HCT116 (cell line): ENCODE results near the gene PLAGL2. TPM values are rescaled to one million over a fixed set of nuclear protein-coding genes. Genes with fewer than 3 reads are reported as not detected.

Source experiments
- ATAC-seq: fragments of 200-7000 bp; cut with Tn5 transposase; 2 replicates; pipeline ENCODE4 v1.9.1; 2020; ENCODE audit warnings: mild to moderate bottlenecking, moderate library complexity
- BruUV-seq: library from RNA; stranded (reverse); fragments of 400-500 nt; replicated peaks from 2 replicates; lab custom pipeline; 2021; lab: Mats Ljungman, UMichigan
- CTCF ChIA-PET: fragments of 300-600 bp; sonication (Branson Sonifier 250); formaldehyde crosslinking; loops from one replicate; lab custom pipeline; 2021; ENCODE audit warnings: antibody characterized with exemption; lab: Charles Lee
- POLR2A ChIA-PET: fragments of 300-600, 350-600 bp; sonication (Branson Sonifier 250); formaldehyde crosslinking; loops from one replicate; lab custom pipeline; 2021; ENCODE audit warnings: antibody characterized with exemption; lab: Charles Lee
- RAD21 ChIA-PET, 2 experiments: fragments of 300-600 bp; sonication (Branson Sonifier 250); formaldehyde crosslinking; loops; one replicate each; lab custom pipeline; 2023; ENCODE audit warnings: low total read pairs in 2 of 2; ENCODE audit not compliant: uncharacterized antibody in 2 of 2, unreplicated experiment in 2 of 2, low non-redundant PET in 1 of 2; lab: Charles Lee
- DNase-seq: peaks from one replicate; pipeline ENCODE4 v3.0.0-alpha.2; 2010; ENCODE audit warnings: low read depth, low spot score
- H2AFZ ChIP-seq: fragments of 200-600 bp; shearing (Covaris generic), sonication (generic); 2 replicates; pipeline ENCODE4 v1.6.1; 2017; ENCODE audit warnings: low read depth, mixed run types, mixed read lengths, antibody characterized with exemption, low read length; ENCODE audit not compliant: poor library complexity, severe bottlenecking
- H3K27ac ChIP-seq: 2 replicates; pipeline ENCODE4 v1.5.1; 2012; ENCODE audit warnings: low read depth, low read length
- H3K27me3 ChIP-seq: fragments of 200-600 bp; sonication (generic); 2 replicates; pipeline ENCODE4 v1.6.1; 2016; ENCODE audit warnings: mixed run types, low read length, mixed read lengths; ENCODE audit not compliant: insufficient read depth
- H3K36me3 ChIP-seq, 2 experiments: fragments of 200-500 bp in 1 of 2; fragments of 200-600 bp in 1 of 2; sonication (Bioruptor generic) in 1 of 2; sonication (generic) in 1 of 2; 2 replicates each; pipeline versions ENCODE4 v1.5.1 to v1.6.1; 2014 to 2016; ENCODE audit warnings: low read length in 2 of 2, inconsistent platforms in 1 of 2, mixed read lengths in 1 of 2, mixed run types in 1 of 2; ENCODE audit not compliant: insufficient read depth in 2 of 2, control insufficient read depth in 1 of 2
- H3K4me1 ChIP-seq, 2 experiments: fragments of 200-600 bp in 1 of 2; sonication (generic) in 1 of 2; 2 replicates each; pipeline versions ENCODE4 v1.5.1 to v1.6.1; 2012 to 2017; ENCODE audit warnings: low read length in 2 of 2, inconsistent platforms in 1 of 2, mild to moderate bottlenecking in 1 of 2, mixed read lengths in 1 of 2, mixed run types in 1 of 2, moderate library complexity in 1 of 2; ENCODE audit not compliant: insufficient read depth in 2 of 2, control insufficient read depth in 1 of 2
- H3K4me2 ChIP-seq: fragments of 200-600 bp; sonication (generic); 2 replicates; pipeline ENCODE4 v1.6.1; 2017; ENCODE audit warnings: mixed run types, low read length, mixed read lengths
- H3K4me3 ChIP-seq, 2 experiments: fragments of 200-600 bp in 1 of 2; sonication (generic) in 1 of 2; replicated peaks in 1 of 2; 2 replicates each; pipeline ENCODE4 v1.5.1; 2011 to 2016; ENCODE audit warnings: low read length in 2 of 2, control low read depth in 1 of 2, low read depth in 1 of 2, mild to moderate bottlenecking in 1 of 2, mixed read lengths in 1 of 2, mixed run types in 1 of 2
- H3K79me2 ChIP-seq: fragments of 200-600 bp; sonication (generic); 2 replicates; pipeline ENCODE4 v1.6.1; 2017; ENCODE audit warnings: mild to moderate bottlenecking, mixed run types, low read length, moderate library complexity, mixed read lengths; ENCODE audit not compliant: insufficient read depth
- H3K9ac ChIP-seq: fragments of 200-600 bp; sonication (generic); 2 replicates; pipeline ENCODE4 v1.6.1; 2016; ENCODE audit warnings: low read length, mixed read lengths
- H3K9me2 ChIP-seq: fragments of 200-600 bp; sonication (generic), shearing (Covaris generic); 2 replicates; pipeline ENCODE4 v1.6.1; 2017; ENCODE audit warnings: mixed run types, mild to moderate bottlenecking, moderate library complexity; ENCODE audit not compliant: insufficient read depth
- H3K9me3 ChIP-seq, 2 experiments: fragments of 200-500 bp in 1 of 2; fragments of 200-600 bp in 1 of 2; sonication (Bioruptor generic) in 1 of 2; sonication (generic) in 1 of 2; 2 replicates each; pipeline ENCODE4 v1.6.1; 2014 to 2017; ENCODE audit warnings: low read length in 2 of 2, mixed read lengths in 2 of 2, inconsistent platforms in 1 of 2, low read depth in 1 of 2, mild to moderate bottlenecking in 1 of 2, mixed run types in 1 of 2, moderate library complexity in 1 of 2; ENCODE audit not compliant: control insufficient read depth in 1 of 2, insufficient read depth in 1 of 2
- H4K20me1 ChIP-seq: fragments of 200-600 bp; sonication (generic), shearing (Covaris generic); 2 replicates; pipeline ENCODE4 v1.6.1; 2017; ENCODE audit warnings: mixed run types, mild to moderate bottlenecking, moderate library complexity; ENCODE audit not compliant: insufficient read depth
- CTCF ChIP-seq, 3 experiments: fragments of 200-600 bp in 1 of 3; sonication (generic) in 1 of 3; IDR thresholded peaks in 2 of 3; conservative IDR thresholded peaks in 1 of 3; 2 replicates each; pipeline ENCODE4 v1.5.1; 2012 to 2017; ENCODE audit warnings: low read depth in 2 of 3, low read length in 2 of 3, antibody characterized with exemption in 1 of 3, borderline replicate concordance in 1 of 3, control low read depth in 1 of 3, mild to moderate bottlenecking in 1 of 3, mixed read lengths in 1 of 3, mixed run types in 1 of 3, moderate library complexity in 1 of 3; ENCODE audit not compliant: insufficient read depth in 1 of 3
- JUND ChIP-seq: IDR thresholded peaks from 2 replicates; pipeline ENCODE4 v1.6.1; 2012
- POLR2A ChIP-seq: IDR thresholded peaks from 2 replicates; pipeline ENCODE4 v1.7.0; 2011; ENCODE audit warnings: borderline replicate concordance; ENCODE audit not compliant: insufficient read depth, insufficient read length; ENCODE audit errors: extremely low read depth
- SIN3A ChIP-seq: IDR thresholded peaks from 2 replicates; pipeline ENCODE4 v1.6.1; 2012; ENCODE audit warnings: low read depth
- SP1 ChIP-seq: IDR thresholded peaks from 2 replicates; pipeline ENCODE4 v1.6.1; 2012; ENCODE audit warnings: low read depth
- SRF ChIP-seq: IDR thresholded peaks from 2 replicates; pipeline ENCODE4 v1.6.1; 2012; ENCODE audit warnings: low read depth
- TCF7L2 ChIP-seq: IDR thresholded peaks from 2 replicates; pipeline ENCODE4 v1.7.0; 2011; ENCODE audit warnings: borderline replicate concordance, inconsistent platforms; ENCODE audit not compliant: insufficient read depth, insufficient read length; ENCODE audit errors: extremely low read depth
- ZNF274 ChIP-seq: fragments of 200-500 bp; sonication (Bioruptor generic); IDR thresholded peaks from 2 replicates; pipeline ENCODE4 v1.6.1; 2014; ENCODE audit warnings: mild to moderate bottlenecking, low read depth, low read length, inconsistent platforms
- intact Hi-C: fragments of 100-400 bp; cut with micrococcal nuclease; formaldehyde crosslinking; loops from 2 replicates; pipeline ENCODE4 v1.10.0; 2022
- total RNA-seq: library from RNA; stranded (reverse); gene quantifications from one replicate; pipeline ENCODE4 v1.2.1, GENCODE V29; 2021; ENCODE audit not compliant: unreplicated experiment

The PLAGL2 gene
- total RNA-seq, 1 experiment from 2014 or later = 18.3 TPM

DNA sequence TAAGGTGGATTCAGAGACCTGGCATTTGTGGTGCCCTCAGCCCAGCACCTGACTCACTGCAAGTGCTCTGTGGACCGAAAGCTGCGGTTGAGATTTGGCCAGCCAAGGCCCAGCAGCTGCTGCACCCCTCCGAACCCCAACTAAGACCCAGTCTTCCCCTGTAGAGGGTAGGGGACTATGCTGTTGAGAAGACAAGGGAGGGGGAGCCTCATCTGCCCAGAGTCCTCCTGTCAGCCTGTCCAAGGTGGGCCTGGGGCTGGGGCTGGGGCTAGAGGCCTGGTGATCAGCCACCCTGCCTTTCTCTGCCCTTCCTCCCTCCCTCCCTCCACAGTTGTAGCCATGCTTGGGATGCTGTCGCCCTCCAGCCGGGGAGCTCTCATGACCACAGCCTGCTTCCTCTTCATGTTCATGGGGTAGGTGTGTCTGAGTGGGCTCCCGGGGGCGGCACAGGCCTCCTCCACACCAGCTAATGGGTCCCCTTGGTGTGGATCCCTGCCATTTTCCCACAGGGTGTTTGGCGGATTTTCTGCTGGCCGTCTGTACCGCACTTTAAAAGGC is 57.2 kb downstream of the PLAGL2 start:
- TF ChIP-seq SRF (no peak), TCF7L2 (no peak), CTCF (IDR thresholded peaks at IDR 0.05 in 2 of 3, conservative IDR thresholded peaks at IDR 0.05 in 1 of 3; ENCODE audit: borderline replicate concordance in 1 of 3, insufficient read depth in 1 of 3, low read depth in 2 of 3, low read length in 2 of 3) (no peak), JUND (no peak), ZNF274 (no peak)
- ChIA-PET CTCF (no interaction called here), RAD21 (no interaction called here), POLR2A (no interaction called here)
- no peaks in the 10 kb centered on the region for H3K27me3 ChIP-seq
- H3K9me2 ChIP-seq = no peaks in the 10 kb centered on the region
- H4K20me1 ChIP-seq = no peaks in the 10 kb centered on the region
- no peak overlapping the region for H3K27ac ChIP-seq
- no peaks in the 10 kb centered on the region for H3K79me2 ChIP-seq
- ATAC-seq (no peak), DNase-seq (no peak)
- intact Hi-C loops = loop anchor here (10.0 kb wide), 1 partner anchor 64 kb away; no protein-coding TSS in a partner anchor
- H3K9ac ChIP-seq = no peak overlapping the region
- no peaks in the 10 kb centered on the region for H3K4me1 ChIP-seq
- peaks cover 30 to 47% of the 10 kb centered on the region in 2 experiments; a peak in 3 of 4 replicates for H3K36me3 ChIP-seq
- no peak overlapping the region for H3K4me3 ChIP-seq
- no peaks in the 10 kb centered on the region for H3K9me3 ChIP-seq
- H3K4me2 ChIP-seq = no peak overlapping the region
- no TSS peak for BruUV-seq
- no peak overlapping the region for H2AFZ ChIP-seq

GRCh38 chr20:32149566-32150170 is 57.9 kb downstream of the PLAGL2 start:
- DNase-seq (no peak), ATAC-seq (no peak)
- no peak overlapping the region for H3K4me3 ChIP-seq
- H3K4me2 ChIP-seq = no peak overlapping the region
- H3K9me3 ChIP-seq = no peaks in the 10 kb centered on the region
- RAD21 ChIA-PET = no interaction called here
- no peak overlapping the region for H3K9ac ChIP-seq
- H4K20me1 ChIP-seq = no peaks in the 10 kb centered on the region
- TF ChIP-seq SIN3A = no peak
- no peak for TF ChIP-seq POLR2A
- no peak for TF ChIP-seq SP1
- intact Hi-C loops = loop anchor here (10.0 kb wide), 1 partner anchor 65 kb away; no protein-coding TSS in a partner anchor
- peaks cover 36 to 52% of the 10 kb centered on the region in 2 experiments; a peak in 3 of 4 replicates for H3K36me3 ChIP-seq
- H2AFZ ChIP-seq = no peak overlapping the region
- CTCF ChIA-PET = no interaction called here
- POLR2A ChIA-PET = no interaction called here
- no peak overlapping the region for H3K27ac ChIP-seq
- no TSS peak for BruUV-seq
- no peaks in the 10 kb centered on the region for H3K27me3 ChIP-seq
- no peaks in the 10 kb centered on the region for H3K9me2 ChIP-seq
- H3K4me1 ChIP-seq = no peaks in the 10 kb centered on the region
- H3K79me2 ChIP-seq = no peaks in the 10 kb centered on the region
